ENCODE measurements around the gene FAM9C. TPM values are rescaled to one million over a fixed set of nuclear protein-coding genes. Genes with fewer than 3 reads are reported as not detected.
A peak's percentile ranks its signal among the peaks of the same experiment; 100 is the strongest.

FAM9C gene
- total and polyA plus RNA-seq, 9 of the 15 experiments (the other 6 are each of a cell fraction or from before 2014, with no cell fraction given): not detected

GRCh38 chrX:13077168-13077567 is 32.7 kb upstream of the FAM9C start (continued):
- no peak for TF ChIP-seq MYBL2 (IDR thresholded peaks at IDR 0.05; ENCODE audit: low read depth)
- TF ChIP-seq MYBL2 (CRISPR knock-in tag; IDR thresholded peaks at IDR 0.05; ENCODE audit: borderline replicate concordance): no peak
- no peak for TF ChIP-seq ZNF77 (CRISPR knock-in tag; IDR thresholded peaks at IDR 0.05)
- TF ChIP-seq IRF2 (CRISPR knock-in tag; IDR thresholded peaks at IDR 0.05): no peak

DNA sequence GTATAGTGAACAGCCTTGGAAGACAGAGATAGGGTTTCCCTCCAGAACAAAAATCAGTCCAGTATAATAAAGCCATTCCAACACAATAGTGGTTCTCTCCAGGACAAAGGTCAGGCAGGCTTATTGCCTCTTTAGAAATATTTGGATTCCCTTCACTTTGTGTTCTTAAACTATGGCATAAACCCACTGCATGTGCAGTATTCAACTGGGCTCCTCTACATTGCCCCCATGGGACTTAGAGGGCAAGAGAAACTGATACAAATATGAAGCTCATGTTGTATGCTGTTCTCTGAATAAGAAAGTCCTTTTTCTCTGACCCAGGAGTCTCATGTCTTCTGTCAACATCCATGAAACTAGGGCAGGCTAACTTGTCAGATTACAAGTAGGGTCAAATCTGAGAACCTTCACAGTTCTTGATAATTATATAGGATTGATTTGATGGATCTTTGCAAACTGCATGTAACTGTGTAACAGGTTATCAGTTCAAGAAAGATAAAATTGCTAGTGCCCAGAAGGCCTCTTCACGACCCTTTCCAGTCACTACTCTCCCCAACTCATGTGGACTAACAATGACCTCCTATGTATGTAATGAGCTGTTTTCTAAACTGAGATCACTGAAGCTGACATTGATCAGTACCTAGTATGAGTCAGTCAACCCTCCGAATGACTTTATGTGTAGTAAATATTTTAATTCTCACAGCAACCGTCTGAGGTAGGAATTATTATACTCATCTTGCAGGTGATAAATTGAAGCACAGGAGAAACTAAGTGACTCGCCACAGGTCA is 31.9 kb upstream of the FAM9C start:
- DNase-seq (ENCODE audit: extremely low read depth in 1 of 4, low spot score in 3 of 4) (no peak), ATAC-seq (no peak), FAIRE-seq (peak; percentile 51)
- Histone ChIP-seq H2AFZ (ENCODE audit: low read depth, low read length) (no peak overlapping the region), H3K4me3 (no peak overlapping the region), H3K27ac (ENCODE audit: extremely low read depth, low read depth, low read length) (no peak overlapping the region), H4K20me1 (replicated peaks; ENCODE audit: control insufficient read depth, insufficient read depth, low read length) (no peaks in the 10 kb centered on the region), H3K36me3 (ENCODE audit: control insufficient read depth, insufficient read depth, low read length) (no peaks in the 10 kb centered on the region), H3K9me3 (replicated peaks; ENCODE audit: control insufficient read depth, insufficient read depth, low read depth, low read length) (no peaks in the 10 kb centered on the region), H3K79me2 (ENCODE audit: control insufficient read depth, insufficient read depth, low read length) (no peaks in the 10 kb centered on the region), H3K9me1 (ENCODE audit: control insufficient read depth, insufficient read depth, low read length) (no peaks in the 10 kb centered on the region), H3K4me2 (ENCODE audit: insufficient read depth, low read length) (no peak overlapping the region), H3K4me1 (replicated peaks in 1 of 2; ENCODE audit: control insufficient read depth in 2 of 2, insufficient read depth in 2 of 2, low read length in 2 of 2) (peaks cover 0 to 11% of the 10 kb centered on the region in 2 experiments; a peak in 2 of 5 replicates), H3K27me3 (ENCODE audit: control insufficient read depth in 2 of 2, insufficient read depth in 2 of 2, low read length in 2 of 2) (no peaks in the 10 kb centered on the region), H3K9ac (ENCODE audit: insufficient read depth in 1 of 2, low read depth in 2 of 2, low read length in 2 of 2) (no peak overlapping the region)
- in situ Hi-C loops (cut with MboI) (no loop called here), intact Hi-C loops (cut with micrococcal nuclease) (no loop called here)
- BruUV-seq (replicated peaks): no TSS peak
- 53% methylated on average over 3 of the region's 4 CpGs for WGBS (ENCODE audit: insufficient coverage, low coverage, missing lambda C conversion rate)
- ChIA-PET CTCF (ENCODE audit: low intra/inter-chr PET ratio) (no interaction called here), POLR2A (no interaction called here)
- TF ChIP-seq CC2D1A (IDR thresholded peaks at IDR 0.05): no peak
- TF ChIP-seq ZNF609 (CRISPR knock-in tag; IDR thresholded peaks at IDR 0.05; ENCODE audit: borderline replicate concordance): no peak
- TF ChIP-seq ZNF583 (CRISPR knock-in tag; IDR thresholded peaks at IDR 0.05): no peak
- TF ChIP-seq XRCC3 (IDR thresholded peaks at IDR 0.05): no peak
- no peak for TF ChIP-seq CAMTA2 (CRISPR knock-in tag; conservative IDR thresholded peaks at IDR 0.05)
- no peak for TF ChIP-seq ZNF41 (CRISPR knock-in tag; conservative IDR thresholded peaks at IDR 0.05)
- TF ChIP-seq PHB2 (IDR thresholded peaks at IDR 0.05; ENCODE audit: low read depth): no peak
- TF ChIP-seq, protein P1, sequence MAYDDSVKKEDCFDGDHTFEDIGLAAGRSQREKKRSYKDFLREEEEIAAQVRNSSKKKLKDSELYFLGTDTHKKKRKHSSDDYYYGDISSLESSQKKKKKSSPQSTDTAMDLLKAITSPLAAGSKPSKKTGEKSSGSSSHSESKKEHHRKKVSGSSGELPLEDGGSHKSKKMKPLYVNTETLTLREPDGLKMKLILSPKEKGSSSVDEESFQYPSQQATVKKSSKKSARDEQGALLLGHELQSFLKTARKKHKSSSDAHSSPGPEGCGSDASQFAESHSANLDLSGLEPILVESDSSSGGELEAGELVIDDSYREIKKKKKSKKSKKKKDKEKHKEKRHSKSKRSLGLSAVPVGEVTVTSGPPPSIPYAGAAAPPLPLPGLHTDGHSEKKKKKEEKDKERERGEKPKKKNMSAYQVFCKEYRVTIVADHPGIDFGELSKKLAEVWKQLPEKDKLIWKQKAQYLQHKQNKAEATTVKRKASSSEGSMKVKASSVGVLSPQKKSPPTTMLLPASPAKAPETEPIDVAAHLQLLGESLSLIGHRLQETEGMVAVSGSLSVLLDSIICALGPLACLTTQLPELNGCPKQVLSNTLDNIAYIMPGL (CRISPR knock-in tag; IDR thresholded peaks at IDR 0.05): no peak
- TF ChIP-seq, protein P2, sequence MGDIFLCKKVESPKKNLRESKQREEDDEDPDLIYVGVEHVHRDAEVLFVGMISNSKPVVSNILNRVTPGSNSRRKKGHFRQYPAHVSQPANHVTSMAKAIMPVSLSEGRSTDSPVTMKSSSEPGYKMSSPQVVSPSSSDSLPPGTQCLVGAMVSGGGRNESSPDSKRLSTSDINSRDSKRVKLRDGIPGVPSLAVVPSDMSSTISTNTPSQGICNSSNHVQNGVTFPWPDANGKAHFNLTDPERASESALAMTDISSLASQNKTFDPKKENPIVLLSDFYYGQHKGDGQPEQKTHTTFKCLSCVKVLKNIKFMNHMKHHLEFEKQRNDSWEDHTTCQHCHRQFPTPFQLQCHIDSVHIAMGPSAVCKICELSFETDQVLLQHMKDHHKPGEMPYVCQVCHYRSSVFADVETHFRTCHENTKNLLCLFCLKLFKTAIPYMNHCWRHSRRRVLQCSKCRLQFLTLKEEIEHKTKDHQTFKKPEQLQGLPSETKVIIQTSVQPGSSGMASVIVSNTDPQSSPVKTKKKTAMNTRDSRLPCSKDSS (IDR thresholded peaks at IDR 0.05; ENCODE audit: low read depth, partially characterized antibody): no peak
